Thymus (tissue), 11 donors: Measurements from ENCODE around the gene PPL. TPM values are rescaled to one million over a fixed set of nuclear protein-coding genes. Genes with fewer than 3 reads are reported as not detected.

ENCODE experiments used
- DNase-seq, 9 donors: peaks; one replicate each; pipeline ENCODE4 v3.0.0-alpha.2; 2013; ENCODE audit warnings: low spot score in 9 of 9, low read depth in 6 of 9, missing footprints in 1 of 9
- H3K27ac ChIP-seq, 2 donors: one replicate each; pipeline ENCODE4 v1.5.1; 2013; ENCODE audit warnings: control low read depth in 1 of 2, low read depth in 1 of 2, low read length in 1 of 2, mild to moderate bottlenecking in 1 of 2, moderate library complexity in 1 of 2
- H3K27me3 ChIP-seq, 2 donors: one replicate each; pipeline ENCODE4 v1.5.1; 2013; ENCODE audit warnings: low read length in 1 of 2; ENCODE audit not compliant: control insufficient read depth in 2 of 2, insufficient read depth in 1 of 2
- H3K36me3 ChIP-seq, 2 donors: one replicate each; pipeline ENCODE4 v1.5.1; 2013; ENCODE audit warnings: low read length in 1 of 2, mild to moderate bottlenecking in 1 of 2, moderate library complexity in 1 of 2; ENCODE audit not compliant: control insufficient read depth in 2 of 2, insufficient read depth in 2 of 2
- H3K4me1 ChIP-seq, 2 donors: one replicate each; pipeline ENCODE4 v1.5.1; 2013; ENCODE audit warnings: low read length in 2 of 2; ENCODE audit not compliant: control insufficient read depth in 2 of 2, insufficient read depth in 2 of 2
- H3K4me3 ChIP-seq, 2 donors: one replicate each; pipeline ENCODE4 v1.5.1; 2013; ENCODE audit warnings: low read length in 2 of 2, control low read depth in 1 of 2, mild to moderate bottlenecking in 1 of 2
- H3K9me3 ChIP-seq, 2 donors: one replicate each; pipeline ENCODE4 v1.5.1; 2013; ENCODE audit warnings: low read length in 1 of 2, mild to moderate bottlenecking in 1 of 2; ENCODE audit not compliant: control insufficient read depth in 2 of 2, insufficient read depth in 1 of 2
- WGBS: extraction: QIAGEN DNeasy Blood & Tissue Kit; methylation state at CpG from one replicate; pipeline ENCODE4 v1.1.7; 2013; 5-methylcytosine and 5-hydroxymethylcytosine counted together
- polyA plus RNA-seq: library from polyadenylated mRNA; stranded (reverse); fragments of 200-250 nt; gene quantifications from one replicate; pipeline ENCODE4 v1.2.3, GENCODE V29; 2013
- total RNA-seq: library from RNA; stranded (reverse); fragments of 120-200 nt; gene quantifications from one replicate; pipeline ENCODE4 v1.2.4, GENCODE V29; 2013
- donor health status: healthy.

Gene PPL
- total and polyA plus RNA-seq, 2 donors: 3.7 to 14.3 TPM

DNA sequence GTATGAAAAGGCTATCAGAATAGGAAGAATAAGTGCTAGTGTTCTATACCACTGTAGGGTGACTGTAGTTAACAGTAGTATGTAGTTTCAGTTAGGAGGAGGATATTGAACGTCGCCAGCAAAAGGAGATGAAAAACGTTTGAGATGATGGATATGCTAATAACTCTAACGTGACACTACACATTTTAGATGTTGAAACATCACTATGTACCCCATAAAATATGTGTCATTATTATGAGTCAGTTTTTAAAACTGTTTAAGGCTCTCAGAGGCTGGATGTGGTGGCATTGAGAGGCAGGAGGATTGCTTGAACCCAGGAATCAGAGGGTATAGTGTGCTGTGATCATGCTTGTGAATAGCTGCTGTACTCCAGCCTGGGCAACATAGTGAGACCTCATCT, 57.9 kb downstream of the PPL start:
- H3K4me1 ChIP-seq: no peaks in the 10 kb centered on the region
- no peaks in the 10 kb centered on the region for H3K27me3 ChIP-seq
- peaks cover 90 to 92% of the 10 kb centered on the region in 2 donors for H3K36me3 ChIP-seq
- H3K4me3 ChIP-seq: no peak overlapping the region
- no peaks in the 10 kb centered on the region for H3K9me3 ChIP-seq
- 92% methylated on average over 4 of the region's 4 CpGs for WGBS
- no peak for DNase-seq
- H3K27ac ChIP-seq: no peak overlapping the region

DNA sequence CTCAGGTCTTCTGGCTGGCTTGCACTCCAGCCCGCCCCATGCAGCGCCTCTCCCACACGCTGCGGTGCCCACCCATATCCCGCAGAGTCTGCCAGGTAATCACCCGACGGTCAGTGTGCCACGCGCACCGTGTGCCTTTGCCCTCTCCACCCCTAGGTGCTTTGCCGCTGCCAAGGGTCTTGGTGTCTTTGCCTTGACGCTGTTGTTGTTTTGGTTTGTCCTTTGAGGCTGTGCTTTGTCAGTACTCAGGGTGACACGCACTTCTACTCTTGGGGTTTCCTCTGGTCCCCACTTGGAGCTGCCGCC, 59.6 kb downstream of the PPL start:
- Histone ChIP-seq H3K9me3 (no peaks in the 10 kb centered on the region), H3K27ac (no peak overlapping the region), H3K27me3 (no peaks in the 10 kb centered on the region), H3K36me3 (peaks cover 92% of the 10 kb centered on the region in 2 donors), H3K4me3 (no peak overlapping the region), H3K4me1 (no peaks in the 10 kb centered on the region)
- no peak for DNase-seq
- WGBS: 98% methylated on average over 14 of the region's 14 CpGs

DNA sequence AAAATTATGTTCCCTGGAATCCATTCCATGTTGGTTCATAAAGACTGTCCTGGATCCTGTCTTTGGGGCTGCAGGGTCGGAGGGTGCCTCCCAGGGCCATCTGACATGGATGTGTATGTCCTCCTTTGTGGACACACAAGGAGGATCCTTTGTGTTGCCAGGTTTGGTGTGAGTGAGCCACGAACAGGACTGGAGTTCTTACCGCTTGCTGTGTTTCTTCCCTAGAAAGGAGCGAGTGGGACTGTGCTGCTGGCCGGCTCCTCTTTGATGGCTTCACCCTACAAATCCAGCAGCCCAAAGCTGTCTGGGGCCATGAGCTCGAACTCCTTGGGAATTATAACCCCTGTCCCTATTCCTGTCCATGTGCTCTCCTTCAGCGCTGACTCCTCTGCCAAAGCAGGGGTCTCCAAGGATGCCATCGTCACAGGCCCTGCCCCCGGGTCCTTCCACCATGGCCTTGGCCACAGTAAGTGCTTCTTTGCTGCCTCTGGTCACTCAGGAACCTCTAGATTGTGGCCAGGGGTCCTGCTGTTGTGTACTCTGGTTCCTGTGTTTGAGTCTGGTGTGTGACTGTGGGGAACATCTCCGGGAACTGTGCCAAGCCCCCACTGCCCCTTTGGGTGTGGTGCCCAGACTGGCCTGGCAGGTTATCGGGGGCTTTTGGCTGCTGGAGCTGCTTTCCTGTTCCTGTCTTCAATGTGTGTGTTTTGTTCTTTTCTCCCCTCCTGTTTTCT, 60.1 kb downstream of the PPL start:
- Histone ChIP-seq H3K36me3 (peaks cover 91 to 94% of the 10 kb centered on the region in 2 donors), H3K4me3 (no peak overlapping the region), H3K9me3 (no peaks in the 10 kb centered on the region), H3K27me3 (no peaks in the 10 kb centered on the region), H3K27ac (no peak overlapping the region), H3K4me1 (no peaks in the 10 kb centered on the region)
- 97% methylated on average over 11 of the region's 11 CpGs for WGBS
- DNase-seq: no peak

DNA sequence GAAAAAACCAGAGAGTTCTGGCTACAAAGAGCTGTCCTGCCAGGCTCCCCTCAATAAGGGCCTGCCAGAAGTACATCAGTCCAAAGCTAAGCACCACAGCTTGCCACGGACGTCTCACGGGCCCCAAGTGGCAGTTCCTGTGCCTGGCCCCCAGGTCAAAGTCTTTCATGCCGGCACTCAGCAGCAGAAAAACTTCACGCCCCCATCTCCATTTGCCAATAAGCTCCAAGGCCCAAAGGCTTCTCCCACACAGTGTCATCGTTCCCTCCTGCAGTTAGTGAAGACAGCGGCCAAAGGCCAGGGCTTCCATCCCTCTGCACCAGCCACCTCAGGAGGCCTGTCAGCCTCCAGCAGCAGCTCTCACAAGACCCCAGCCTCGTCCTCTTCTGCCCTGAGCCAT, 62.3 kb downstream of the PPL start:
- no peaks in the 10 kb centered on the region for H3K4me1 ChIP-seq
- no peaks in the 10 kb centered on the region for H3K9me3 ChIP-seq
- WGBS: 97% methylated on average over 8 of the region's 8 CpGs
- H3K27me3 ChIP-seq: no peaks in the 10 kb centered on the region
- H3K27ac ChIP-seq: no peak overlapping the region
- DNase-seq: no peak
- peaks cover 91 to 92% of the 10 kb centered on the region in 2 donors for H3K36me3 ChIP-seq
- H3K4me3 ChIP-seq: no peak overlapping the region

DNA sequence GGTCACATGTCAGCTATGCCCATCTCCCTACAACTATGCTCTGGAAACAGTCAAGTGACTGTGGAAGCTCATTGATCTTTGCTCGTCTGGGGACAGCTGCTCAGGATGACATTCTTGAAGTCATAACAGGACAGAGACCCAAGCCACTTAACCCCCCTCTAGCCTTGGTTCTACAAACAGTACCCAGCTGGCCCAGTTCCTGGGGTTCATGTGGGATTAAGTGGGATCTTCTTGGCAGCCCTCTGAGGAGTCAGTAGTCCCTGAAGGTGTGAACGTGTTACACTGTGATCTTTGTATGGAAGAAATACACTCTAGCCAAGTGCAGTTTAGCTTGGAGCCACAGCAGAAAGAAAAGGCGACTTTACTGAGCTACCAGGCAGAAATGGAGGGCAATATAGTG, 63.9 kb downstream of the PPL start:
- DNase-seq: no peak
- no peak overlapping the region for H3K4me3 ChIP-seq
- no peaks in the 10 kb centered on the region for H3K4me1 ChIP-seq
- no peaks in the 10 kb centered on the region for H3K9me3 ChIP-seq
- no peak overlapping the region for H3K27ac ChIP-seq
- WGBS: 95% methylated on average over 3 of the region's 3 CpGs
- no peaks in the 10 kb centered on the region for H3K27me3 ChIP-seq
- peaks cover 90% of the 10 kb centered on the region in 2 donors for H3K36me3 ChIP-seq

DNA sequence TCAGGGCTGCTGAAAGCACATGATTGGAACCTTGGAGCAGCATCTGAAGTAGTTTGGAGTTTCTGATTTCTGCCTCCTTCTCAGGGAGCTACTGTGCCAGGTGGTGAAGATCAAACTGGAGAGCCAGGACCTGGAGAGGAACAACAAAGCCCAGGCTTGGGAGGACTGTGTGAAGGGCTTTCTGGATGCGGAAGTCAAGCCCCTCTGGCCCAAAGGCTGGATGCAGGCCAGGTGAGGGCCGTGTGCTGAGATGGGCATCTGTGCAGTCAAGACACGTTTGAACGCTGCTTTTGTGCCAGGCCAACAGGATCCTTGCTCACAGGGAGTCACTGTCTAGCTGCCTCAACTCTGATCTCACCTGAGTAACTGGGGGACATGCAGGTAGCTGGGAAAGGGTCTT, 65.9 kb downstream of the PPL start:
- H3K27ac ChIP-seq: no peak overlapping the region
- WGBS: 97% methylated on average over 4 of the region's 4 CpGs

DNA sequence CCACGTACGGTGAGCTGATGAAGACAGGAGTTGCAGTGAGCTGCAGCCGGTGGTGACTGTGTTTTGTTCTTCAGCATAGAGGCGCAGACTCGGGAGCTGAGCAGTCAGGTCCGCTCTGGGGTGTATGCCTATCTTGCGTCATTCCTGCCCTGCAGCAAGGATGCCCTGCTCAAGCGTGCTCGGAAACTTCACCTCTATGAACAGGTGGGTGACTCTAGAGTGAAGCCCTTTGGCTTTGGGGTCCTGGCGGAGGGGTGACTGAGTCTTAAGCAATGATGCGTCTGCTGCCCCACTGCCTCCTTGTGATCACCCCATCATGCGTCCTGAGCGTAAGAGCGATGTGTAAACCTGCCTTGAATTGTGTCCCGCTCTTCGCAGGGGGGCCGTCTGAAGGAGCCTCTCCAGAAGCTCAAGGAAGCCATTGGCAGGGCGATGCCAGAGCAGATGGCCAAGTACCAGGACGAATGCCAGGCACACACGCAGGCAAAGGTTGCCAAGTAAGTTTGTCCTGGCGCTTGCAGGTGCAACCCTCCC, 66.7 kb downstream of the PPL start:
- no peak for DNase-seq
- Histone ChIP-seq H3K27ac (no peak overlapping the region), H3K9me3 (no peaks in the 10 kb centered on the region), H3K4me1 (no peaks in the 10 kb centered on the region), H3K36me3 (peaks cover 65 to 72% of the 10 kb centered on the region in 2 donors), H3K4me3 (no peak overlapping the region), H3K27me3 (no peaks in the 10 kb centered on the region)
- WGBS: 98% methylated on average over 21 of the region's 21 CpGs

More for the DNA sequence above, 65.9 kb downstream of the PPL start:
- Histone ChIP-seq H3K27me3 (no peaks in the 10 kb centered on the region), H3K4me1 (no peaks in the 10 kb centered on the region), H3K4me3 (no peak overlapping the region), H3K9me3 (no peaks in the 10 kb centered on the region), H3K36me3 (peaks cover 70 to 77% of the 10 kb centered on the region in 2 donors)
- no peak for DNase-seq

DNA sequence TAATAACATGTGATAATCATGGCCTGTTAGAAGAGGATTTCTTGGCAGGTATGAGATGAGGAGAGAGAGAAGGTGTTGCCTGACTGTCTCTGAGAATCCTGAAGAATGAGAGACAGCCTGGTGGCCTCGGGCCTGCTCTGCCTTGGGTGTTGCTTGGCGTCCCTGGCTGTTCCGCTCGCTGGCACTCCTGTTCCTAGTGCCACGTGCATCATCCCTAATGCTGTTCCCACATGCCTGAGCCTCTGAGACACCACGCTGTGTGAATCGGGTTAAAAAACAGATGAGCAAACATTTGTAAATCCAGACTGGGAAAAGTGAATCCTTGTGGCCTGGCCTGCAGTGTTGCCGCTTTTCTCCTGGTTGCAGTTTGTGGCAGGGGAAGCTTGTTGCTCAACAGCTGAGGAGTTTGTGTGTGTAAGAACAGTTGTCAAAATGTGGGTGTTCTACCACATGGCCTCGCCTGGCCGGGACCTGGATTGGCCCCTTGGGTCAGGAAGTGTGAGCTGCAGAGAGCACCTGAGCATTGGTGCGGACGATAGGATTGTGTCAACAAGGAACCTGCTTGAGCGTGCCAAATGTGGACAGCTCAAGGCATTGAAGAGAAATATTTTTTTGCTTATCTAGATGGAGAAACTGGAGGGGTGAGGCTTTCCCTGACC, 67.7 kb downstream of the PPL start:
- WGBS: 95% methylated on average over 13 of the region's 13 CpGs
- Histone ChIP-seq H3K4me1 (no peaks in the 10 kb centered on the region), H3K27me3 (no peaks in the 10 kb centered on the region), H3K4me3 (no peak overlapping the region), H3K9me3 (no peaks in the 10 kb centered on the region), H3K36me3 (peaks cover 58 to 70% of the 10 kb centered on the region in 2 donors), H3K27ac (no peak overlapping the region)
- DNase-seq: no peak

DNA sequence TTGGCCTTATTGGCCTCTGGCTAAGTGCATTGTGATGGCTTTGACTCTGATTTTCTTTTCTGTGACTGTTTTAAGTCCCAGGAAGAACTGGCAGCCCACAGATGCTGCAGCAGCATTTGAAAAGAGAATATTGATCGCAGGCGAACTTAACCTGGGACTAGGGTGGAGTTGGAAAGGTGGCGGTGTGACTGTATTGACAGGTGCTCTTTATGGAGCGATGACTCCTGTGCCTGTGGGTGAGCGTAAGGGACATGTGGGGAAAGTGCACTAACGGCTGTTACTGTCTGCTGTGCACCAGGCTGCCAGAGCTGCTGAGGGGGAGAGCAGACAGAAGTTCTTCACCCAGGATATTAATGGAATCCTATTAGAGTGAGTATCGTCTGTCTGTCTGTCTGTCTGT, 68.4 kb downstream of the PPL start:
- no peak overlapping the region for H3K4me3 ChIP-seq
- H3K36me3 ChIP-seq: peaks cover 54 to 66% of the 10 kb centered on the region in 2 donors
- H3K9me3 ChIP-seq: no peaks in the 10 kb centered on the region
- H3K4me1 ChIP-seq: no peaks in the 10 kb centered on the region
- WGBS: 95% methylated on average over 7 of the region's 7 CpGs
- H3K27me3 ChIP-seq: no peaks in the 10 kb centered on the region
- no peak for DNase-seq
- no peak overlapping the region for H3K27ac ChIP-seq
